NCI-H2171 (cell line): ENCODE data around the gene IMPDH2.

Experiments used
- DNase-seq: peaks from one replicate; lab custom pipeline; 2025; lab: John Stamatoyannopoulos, UW

IMPDH2 gene

GRCh38 chr3:49028673-49029562 is at the start of gene IMPDH2:
TSS of gene IMPDH2 (minus strand) at chr3:49029398. CDS start at chr3:49029350, 48 bp downstream.
- peak; percentile 75 for DNase-seq

GRCh38 chr3:49076646-49077045 is 47.4 kb upstream of the IMPDH2 start:
- DNase-seq, result no peak

- no peak for DNase-seq
Observed at GRCh38 chr3:49076116-49076515, 46.9 kb upstream of the IMPDH2 start.

DNA sequence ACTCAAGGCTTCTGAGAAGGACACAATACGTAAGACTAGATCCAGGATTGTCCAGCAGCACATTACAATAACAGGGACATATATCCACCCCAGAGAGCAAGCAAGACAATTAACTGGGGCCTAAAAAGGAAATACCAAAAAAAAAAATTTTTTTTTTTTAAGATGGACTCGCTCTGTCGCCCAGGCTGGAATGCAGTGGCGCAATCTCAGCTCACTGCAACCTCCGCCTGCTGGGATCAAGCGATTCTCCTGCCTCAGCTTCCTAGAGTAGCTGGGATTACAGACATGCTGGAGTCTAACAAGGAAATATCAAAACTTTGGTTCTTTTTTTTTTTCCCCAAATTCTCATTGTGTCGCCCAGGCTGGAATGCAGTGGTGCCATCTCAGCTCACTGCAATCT is 28.8 kb upstream of the IMPDH2 start:
- DNase-seq, result no peak

GRCh38 chr3:49057268-49057667 is 28.1 kb upstream of the IMPDH2 start:
- DNase-seq, result no peak

- no peak for DNase-seq
Observed at GRCh38 chr3:49054344-49054862, 25.2 kb upstream of the IMPDH2 start.

GRCh38 chr3:49053543-49053942 is 24.3 kb upstream of the IMPDH2 start:
- no peak for DNase-seq

DNA sequence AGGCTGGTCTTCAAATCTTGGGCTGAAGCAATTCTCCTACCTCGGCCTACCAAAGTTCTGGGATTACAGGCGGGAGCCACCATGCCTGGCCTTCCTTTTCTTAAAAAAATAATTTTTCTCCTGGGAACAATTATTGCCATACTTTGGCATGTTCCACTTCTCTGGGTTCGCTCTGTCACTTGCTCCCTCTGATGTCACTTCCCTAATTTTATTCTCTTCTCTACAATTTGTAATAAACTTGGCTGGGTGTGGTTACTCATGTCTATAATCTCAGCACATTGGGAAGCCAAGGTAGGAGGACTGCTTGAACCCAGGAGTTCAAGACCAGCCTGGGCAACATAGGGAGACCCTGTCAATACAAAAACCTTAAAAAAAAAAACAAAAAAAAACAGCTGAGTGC is 6.1 kb upstream of the IMPDH2 start:
- DNase-seq, result no peak

DNA sequence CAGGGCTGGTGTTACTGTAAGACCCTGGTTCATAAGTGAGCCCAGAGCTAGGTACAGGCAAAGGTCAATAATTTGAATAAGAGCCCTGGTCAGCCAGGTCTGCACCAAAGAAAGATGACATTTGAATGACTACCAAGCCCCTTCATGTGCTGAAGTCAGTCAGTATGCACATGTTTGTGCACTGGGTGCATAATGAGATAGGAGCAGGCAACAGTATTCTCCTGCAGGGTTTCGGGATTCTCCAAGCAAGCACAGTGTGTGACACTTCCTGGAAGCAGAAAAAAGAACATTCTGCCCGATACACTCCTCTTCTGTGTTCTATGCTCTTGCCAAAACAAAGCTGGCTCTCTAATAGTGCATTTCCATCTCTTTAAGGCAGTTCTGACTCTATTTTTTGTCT is 5.5 kb upstream of the IMPDH2 start:
- no peak for DNase-seq

GRCh38 chr3:49032646-49033304 is 3.6 kb upstream of the IMPDH2 start:
- DNase-seq, result no peak

DNA sequence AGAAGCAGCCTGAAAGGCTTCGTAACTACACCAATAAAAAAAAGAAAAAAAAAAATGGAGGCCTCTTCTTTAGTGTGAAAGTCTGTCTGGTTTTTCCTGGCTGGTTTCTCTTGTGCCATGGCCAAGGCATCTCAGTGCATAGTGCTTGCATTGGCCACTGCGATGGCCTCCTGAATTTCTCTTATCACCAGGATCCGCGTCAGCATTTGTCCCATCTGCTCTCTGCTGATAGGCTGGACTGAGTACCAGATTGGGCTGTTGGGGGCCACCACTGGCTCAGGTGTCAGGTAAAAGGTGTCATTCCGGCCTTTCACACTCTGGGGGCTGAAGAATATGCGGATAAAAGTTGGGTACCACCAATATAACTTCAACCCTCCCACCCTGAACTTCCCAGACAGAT is 1.1 kb upstream of the IMPDH2 start:
- DNase-seq, result no peak

GRCh38 chr3:49029563-49029884 is 326 bp upstream of the IMPDH2 start:
- DNase-seq, result no peak

GRCh38 chr3:49028298-49028672 is 913 bp downstream of the IMPDH2 start:
- no peak for DNase-seq

GRCh38 chr3:49027634-49028033 is 1.6 kb downstream of the IMPDH2 start:
- no peak for DNase-seq

- DNase-seq, result no peak
Observed at GRCh38 chr3:49026536-49026935, 2.7 kb downstream of the IMPDH2 start.

- DNase-seq, result no peak
Observed at GRCh38 chr3:49025793-49026520, 3.2 kb downstream of the IMPDH2 start.

GRCh38 chr3:49025005-49025792 is 4.0 kb downstream of the IMPDH2 start:
- DNase-seq, result no peak

GRCh38 chr3:49024449-49024848 is 4.7 kb downstream of the IMPDH2 start:
- no peak for DNase-seq

GRCh38 chr3:49023775-49024174 is 5.4 kb downstream of the IMPDH2 start:
- no peak for DNase-seq

GRCh38 chr3:49022688-49023171 is 6.5 kb downstream of the IMPDH2 start:
- DNase-seq, result no peak

DNA sequence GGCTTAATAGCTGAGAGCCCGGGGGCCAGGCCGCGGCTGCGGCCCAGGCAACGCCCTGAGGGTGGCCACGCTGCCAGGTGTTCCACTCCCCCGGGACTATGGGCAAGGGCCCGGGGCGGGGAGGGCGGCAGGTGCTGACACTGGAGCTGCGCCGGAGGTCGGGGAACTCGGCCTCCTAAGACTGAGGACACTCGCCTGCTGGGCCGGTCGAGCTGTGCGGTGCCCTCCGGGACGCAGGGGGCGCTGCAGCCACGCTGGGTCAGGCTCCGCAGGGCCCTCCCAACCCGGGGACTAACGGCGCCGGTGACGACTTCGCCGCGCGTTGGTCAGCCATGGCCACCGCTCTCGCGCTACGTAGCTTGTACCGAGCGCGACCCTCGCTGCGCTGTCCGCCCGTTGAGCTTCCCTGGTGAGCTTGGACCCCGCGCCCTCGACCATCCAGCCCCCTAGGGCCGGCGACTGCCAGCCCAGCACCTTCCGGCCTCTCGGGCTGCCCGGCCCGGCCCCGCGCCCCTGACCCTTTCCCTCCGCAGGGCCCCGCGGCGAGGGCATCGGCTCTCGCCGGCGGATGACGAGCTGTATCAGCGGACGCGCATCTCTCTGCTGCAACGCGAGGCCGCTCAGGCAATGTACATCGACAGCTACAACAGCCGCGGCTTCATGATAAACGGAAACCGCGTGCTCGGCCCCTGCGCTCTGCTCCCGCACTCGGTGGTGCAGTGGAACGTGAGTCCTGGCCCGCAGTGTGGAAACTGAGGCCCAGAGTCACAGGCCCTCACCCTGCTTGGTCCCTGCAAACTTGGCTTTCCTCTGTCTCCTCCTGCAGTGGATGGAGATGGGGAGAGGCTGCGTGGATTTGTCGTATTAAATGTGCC is 7.1 kb downstream of the IMPDH2 start, which contains the start of gene NDUFAF3:
NDUFAF3 (plus strand) TSS at position 309 of the 875 bp plus-strand sequence; CDS start at position 333, 24 bp downstream.
- peak; percentile 86 for DNase-seq
